ENCODE results near the gene BTD.

Gene BTD

DNA sequence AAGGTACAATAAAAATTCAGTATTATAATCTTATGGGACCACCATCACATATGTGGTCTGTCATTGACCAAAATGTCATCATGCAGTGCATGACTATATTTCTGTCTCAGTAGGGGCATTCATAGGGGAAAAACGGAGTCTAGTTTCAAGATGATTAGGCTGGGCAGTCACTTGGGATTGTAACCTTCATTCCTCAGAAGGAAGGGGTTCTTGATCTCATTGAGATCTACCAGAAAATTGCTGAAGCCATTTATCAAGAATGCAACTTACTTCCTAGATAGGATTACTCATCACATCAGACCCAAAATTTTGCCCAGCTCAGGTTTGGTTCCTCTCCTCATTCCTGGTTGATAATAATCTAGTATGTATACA is 37.3 kb downstream of the BTD start:
- Histone ChIP-seq H3K4me3 (ENCODE audit: low read length) (no peak overlapping the region), H3K4me2 (ENCODE audit: low read length) (no peak overlapping the region), H3K9me3 (replicated peaks; ENCODE audit: low read length) (no peaks in the 10 kb centered on the region), H3K4me1 (ENCODE audit: control insufficient read depth, insufficient read depth, low read length) (peaks cover 50% of the 10 kb centered on the region), H3K27me3 (ENCODE audit: control insufficient read depth, insufficient read depth, low read length) (no peaks in the 10 kb centered on the region), H3K9ac (ENCODE audit: low read depth, low read length) (no peak overlapping the region), H3K36me3 (ENCODE audit: insufficient read depth, low read length) (no peaks in the 10 kb centered on the region)

DNA sequence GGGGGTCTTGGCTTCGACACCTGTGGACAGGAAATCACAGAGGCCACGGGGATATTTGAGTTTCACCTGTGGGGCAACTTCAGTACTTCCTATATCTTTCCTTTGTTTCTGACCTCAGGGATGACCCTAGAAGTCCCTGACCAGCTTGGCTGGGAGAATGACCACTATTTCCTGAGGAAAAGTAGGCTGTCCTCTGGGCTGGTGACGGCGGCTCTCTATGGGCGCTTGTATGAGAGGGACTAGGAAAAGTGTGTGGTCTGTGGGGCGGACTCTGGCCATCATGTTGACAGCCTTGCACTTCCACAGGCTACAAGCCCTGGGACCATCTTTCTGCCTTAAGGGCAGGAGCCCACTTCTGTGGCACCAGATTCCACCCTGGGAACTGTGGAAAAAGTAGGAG is 43.7 kb downstream of the BTD start:
- peak overlapping the region; percentile 82 for H3K9ac ChIP-seq (ENCODE audit: low read depth, low read length)
- H3K36me3 ChIP-seq (ENCODE audit: insufficient read depth, low read length), result no peaks in the 10 kb centered on the region
- peaks cover 40% of the 10 kb centered on the region for H3K4me1 ChIP-seq (ENCODE audit: control insufficient read depth, insufficient read depth, low read length)
- no peak overlapping the region for H3K4me3 ChIP-seq (ENCODE audit: low read length)
- no peaks in the 10 kb centered on the region for H3K9me3 ChIP-seq (replicated peaks; ENCODE audit: low read length)
- no peaks in the 10 kb centered on the region for H3K27me3 ChIP-seq (ENCODE audit: control insufficient read depth, insufficient read depth, low read length)
- H3K4me2 ChIP-seq (ENCODE audit: low read length), result peak overlapping the region; percentile 66

DNA sequence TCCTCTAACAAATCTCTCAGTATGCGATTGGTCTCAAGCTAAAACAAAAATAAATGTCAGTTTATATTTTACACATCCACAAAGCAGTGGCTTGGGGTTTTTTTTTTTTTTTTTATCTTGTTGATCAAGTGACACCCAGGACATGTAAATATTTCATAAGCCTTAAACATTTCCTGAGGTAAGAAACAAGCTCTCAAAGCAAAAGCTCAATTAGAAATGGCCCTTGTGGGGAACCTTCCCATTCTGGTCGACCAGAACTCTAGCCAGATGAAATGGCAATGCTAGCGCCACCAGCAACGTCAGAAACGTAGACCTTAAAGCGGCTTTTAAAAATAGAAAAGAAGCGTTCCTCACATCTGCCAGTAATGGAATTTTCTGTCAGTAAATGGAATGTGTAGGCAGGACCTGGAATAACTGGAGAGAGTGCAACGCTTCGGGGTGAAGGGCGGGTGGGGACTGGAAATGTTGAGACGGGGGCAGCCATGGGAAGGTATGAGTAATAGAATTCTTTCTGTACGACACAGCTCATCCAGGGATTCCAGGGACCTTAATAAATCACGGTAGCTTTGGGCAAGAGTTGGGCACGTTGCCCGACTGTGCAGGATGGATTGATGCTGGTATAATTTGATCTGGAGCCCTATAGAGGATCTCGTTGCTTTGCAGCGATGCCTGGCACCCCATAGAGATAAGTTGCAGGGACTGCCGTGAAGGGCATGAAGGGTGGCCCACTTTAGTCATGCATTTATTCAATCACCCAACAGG is 44.4 kb downstream of the BTD start:
- peak overlapping the region; percentile 4 for H3K4me3 ChIP-seq (ENCODE audit: low read length)
- H3K36me3 ChIP-seq (ENCODE audit: insufficient read depth, low read length), result no peaks in the 10 kb centered on the region
- peak overlapping the region; percentile 82 for H3K9ac ChIP-seq (ENCODE audit: low read depth, low read length)

DNA sequence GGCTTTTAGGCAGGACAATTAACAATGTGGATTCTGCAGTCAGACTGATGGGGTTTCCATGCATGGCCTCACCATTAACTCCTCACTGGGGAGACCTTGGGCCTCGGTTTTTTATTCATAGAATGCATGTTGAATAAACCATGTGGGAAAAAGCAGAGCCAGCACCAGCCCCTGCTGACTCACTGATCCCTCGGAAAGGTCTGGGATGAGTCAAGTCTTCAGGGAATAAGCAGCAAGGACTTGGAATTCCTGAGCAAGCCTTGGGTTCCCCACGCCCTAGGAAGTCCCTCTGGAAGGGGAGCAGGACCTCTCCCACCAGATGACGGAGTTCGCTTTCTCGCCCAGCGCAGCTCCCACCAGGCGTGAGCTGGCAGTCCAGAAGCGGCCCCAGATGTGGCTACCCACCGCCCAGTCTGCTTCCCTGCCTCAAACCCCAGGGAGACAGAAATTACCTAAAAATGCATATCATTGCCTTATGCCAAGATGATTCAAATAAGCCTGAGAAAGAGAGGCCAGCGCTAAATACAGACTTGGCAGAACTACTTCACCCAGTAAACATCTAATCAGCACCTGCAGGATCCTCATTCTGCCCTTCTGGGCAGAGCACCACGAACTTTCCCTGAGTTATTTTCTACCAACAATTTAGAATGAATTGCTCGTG is 45.4 kb downstream of the BTD start:
- H3K9me3 ChIP-seq (replicated peaks; ENCODE audit: low read length), result no peaks in the 10 kb centered on the region
- H3K4me1 ChIP-seq (ENCODE audit: control insufficient read depth, insufficient read depth, low read length), result peaks cover 40% of the 10 kb centered on the region
- H3K4me2 ChIP-seq (ENCODE audit: low read length), result peak overlapping the region; percentile 66
- H3K9ac ChIP-seq (ENCODE audit: low read depth, low read length), result peak overlapping the region; percentile 89
- H3K4me3 ChIP-seq (ENCODE audit: low read length), result peak overlapping the region; percentile 17
- H3K36me3 ChIP-seq (ENCODE audit: insufficient read depth, low read length), result no peaks in the 10 kb centered on the region
- no peaks in the 10 kb centered on the region for H3K27me3 ChIP-seq (ENCODE audit: control insufficient read depth, insufficient read depth, low read length)

More for the DNA sequence above, 44.4 kb downstream of the BTD start:
- Histone ChIP-seq H3K27me3 (ENCODE audit: control insufficient read depth, insufficient read depth, low read length) (no peaks in the 10 kb centered on the region), H3K9me3 (replicated peaks; ENCODE audit: low read length) (no peaks in the 10 kb centered on the region), H3K4me2 (ENCODE audit: low read length) (peak overlapping the region; percentile 66), H3K4me1 (ENCODE audit: control insufficient read depth, insufficient read depth, low read length) (peaks cover 40% of the 10 kb centered on the region)

DNA sequence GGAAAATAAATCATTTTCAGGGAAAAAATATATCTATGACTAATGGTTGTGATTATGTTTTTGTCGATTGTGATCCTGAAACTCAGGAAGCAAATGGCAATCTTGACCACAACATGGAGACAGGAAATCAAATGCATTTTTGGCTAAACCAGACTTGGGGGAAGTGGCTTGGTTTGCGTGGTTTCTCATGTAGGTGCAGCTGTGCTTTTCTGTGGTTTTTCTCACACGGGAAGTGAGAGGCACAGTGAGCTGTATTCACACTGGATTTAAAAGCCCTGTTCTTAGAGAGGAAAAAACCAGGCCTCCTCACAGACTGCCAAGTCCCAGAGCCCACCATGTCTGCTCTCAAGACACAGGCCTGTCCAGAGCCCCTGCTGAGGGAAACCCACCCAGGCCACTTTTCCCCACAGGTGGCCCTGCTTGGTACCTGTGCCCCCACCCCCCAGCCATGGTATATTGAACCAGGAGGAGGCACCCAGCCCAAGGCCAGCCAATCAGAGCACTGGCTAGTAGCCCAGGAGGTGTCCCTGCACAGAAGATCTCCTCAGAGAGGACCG is 46.1 kb downstream of the BTD start:
- no peaks in the 10 kb centered on the region for H3K27me3 ChIP-seq (ENCODE audit: control insufficient read depth, insufficient read depth, low read length)
- no peaks in the 10 kb centered on the region for H3K36me3 ChIP-seq (ENCODE audit: insufficient read depth, low read length)
- peak overlapping the region; percentile 89 for H3K9ac ChIP-seq (ENCODE audit: low read depth, low read length)
- peak overlapping the region; percentile 17 for H3K4me3 ChIP-seq (ENCODE audit: low read length)
- H3K4me1 ChIP-seq (ENCODE audit: control insufficient read depth, insufficient read depth, low read length), result peaks cover 40% of the 10 kb centered on the region
- H3K4me2 ChIP-seq (ENCODE audit: low read length), result peak overlapping the region; percentile 66
- no peaks in the 10 kb centered on the region for H3K9me3 ChIP-seq (replicated peaks; ENCODE audit: low read length)

DNA sequence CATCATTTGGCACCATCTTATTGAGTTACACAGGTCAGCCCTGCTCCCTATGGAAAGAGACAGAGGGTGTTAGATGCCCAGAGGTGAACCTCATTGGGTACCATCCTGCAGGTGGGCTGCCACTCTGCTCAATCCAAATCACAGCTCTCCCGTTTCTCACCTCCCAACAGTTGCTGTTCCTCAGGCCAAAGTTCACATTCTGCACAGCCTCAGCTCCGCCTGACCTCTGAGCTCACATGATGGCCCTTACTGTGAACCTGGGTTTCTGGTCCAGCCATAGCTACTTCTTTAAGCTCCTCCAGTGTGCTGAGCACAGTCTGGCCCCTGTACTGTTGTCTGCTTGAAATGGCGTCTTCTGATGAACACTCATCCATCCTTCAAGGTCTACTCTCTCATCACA is 47.8 kb downstream of the BTD start:
- H3K27me3 ChIP-seq (ENCODE audit: control insufficient read depth, insufficient read depth, low read length), result no peaks in the 10 kb centered on the region
- no peak overlapping the region for H3K9ac ChIP-seq (ENCODE audit: low read depth, low read length)
- H3K4me3 ChIP-seq (ENCODE audit: low read length), result no peak overlapping the region
- H3K9me3 ChIP-seq (replicated peaks; ENCODE audit: low read length), result no peaks in the 10 kb centered on the region
- peaks cover 40% of the 10 kb centered on the region for H3K4me1 ChIP-seq (ENCODE audit: control insufficient read depth, insufficient read depth, low read length)
- H3K4me2 ChIP-seq (ENCODE audit: low read length), result no peak overlapping the region
- no peaks in the 10 kb centered on the region for H3K36me3 ChIP-seq (ENCODE audit: insufficient read depth, low read length)

DNA sequence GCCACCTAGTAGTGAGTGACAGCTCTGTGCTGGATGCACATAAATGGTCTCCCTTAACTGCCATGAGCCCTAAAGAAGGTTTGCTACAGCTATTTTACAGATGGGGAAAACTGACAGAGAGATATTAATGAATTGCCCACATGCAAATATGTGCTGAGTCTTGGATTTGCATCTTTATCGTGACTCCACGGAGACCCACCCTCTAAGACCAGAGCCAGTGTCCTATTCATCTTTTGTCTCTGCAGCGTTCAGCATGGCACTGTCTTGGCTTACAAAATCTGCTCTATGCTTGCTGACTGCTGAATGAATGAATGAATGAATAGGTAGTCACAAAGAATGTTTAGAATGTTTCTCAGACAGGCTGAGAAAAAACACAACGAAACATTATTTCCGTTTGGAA is 48.3 kb downstream of the BTD start:
- Histone ChIP-seq H3K27me3 (ENCODE audit: control insufficient read depth, insufficient read depth, low read length) (no peaks in the 10 kb centered on the region), H3K4me3 (ENCODE audit: low read length) (no peak overlapping the region), H3K4me2 (ENCODE audit: low read length) (no peak overlapping the region), H3K36me3 (ENCODE audit: insufficient read depth, low read length) (no peaks in the 10 kb centered on the region), H3K4me1 (ENCODE audit: control insufficient read depth, insufficient read depth, low read length) (peaks cover 40% of the 10 kb centered on the region), H3K9ac (ENCODE audit: low read depth, low read length) (no peak overlapping the region), H3K9me3 (replicated peaks; ENCODE audit: low read length) (no peaks in the 10 kb centered on the region)

DNA sequence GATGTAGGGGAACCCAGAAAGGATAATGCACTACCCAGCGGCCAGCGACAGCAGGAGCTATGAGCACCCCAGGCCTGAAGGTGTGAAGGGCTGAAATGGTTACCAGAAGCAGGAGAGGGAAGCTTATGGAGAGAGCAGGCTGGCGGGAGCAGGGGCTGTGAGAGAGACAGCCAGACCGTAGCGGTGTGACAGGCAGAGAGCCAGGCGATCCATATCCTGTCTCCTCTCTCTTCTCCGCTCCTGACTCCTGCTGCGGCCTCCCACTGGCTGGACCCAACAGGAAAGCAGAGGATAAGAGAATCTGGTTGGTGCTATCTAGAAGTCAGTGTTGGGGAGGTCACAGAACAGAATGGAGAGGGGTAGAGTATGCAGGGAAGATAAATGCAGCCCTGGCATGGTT is 49.9 kb downstream of the BTD start:
- Histone ChIP-seq H3K4me3 (ENCODE audit: low read length) (no peak overlapping the region), H3K4me2 (ENCODE audit: low read length) (no peak overlapping the region), H3K36me3 (ENCODE audit: insufficient read depth, low read length) (no peaks in the 10 kb centered on the region), H3K9me3 (replicated peaks; ENCODE audit: low read length) (peaks cover 4% of the 10 kb centered on the region), H3K4me1 (ENCODE audit: control insufficient read depth, insufficient read depth, low read length) (peaks cover 25% of the 10 kb centered on the region), H3K27me3 (ENCODE audit: control insufficient read depth, insufficient read depth, low read length) (no peaks in the 10 kb centered on the region), H3K9ac (ENCODE audit: low read depth, low read length) (no peak overlapping the region)

DNA sequence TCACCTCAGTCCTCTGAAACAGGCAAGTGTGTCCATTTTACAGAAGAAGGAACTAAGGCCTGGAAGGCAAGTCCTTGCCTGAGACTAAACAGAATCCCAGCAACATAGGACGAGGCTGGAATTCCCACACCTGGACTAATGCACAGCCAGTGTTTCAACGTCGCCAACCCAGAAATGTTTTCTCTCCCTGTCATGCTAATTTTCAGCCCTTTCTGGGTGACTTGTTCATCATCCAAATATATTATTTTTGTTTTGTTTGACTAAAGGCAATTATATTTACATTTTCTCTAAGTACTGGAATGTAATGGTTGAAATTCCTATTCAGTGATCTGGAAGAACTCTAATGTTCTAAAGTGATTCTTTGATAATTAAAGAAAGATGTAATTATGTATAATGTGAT is 51.8 kb downstream of the BTD start:
- Histone ChIP-seq H3K4me3 (ENCODE audit: low read length) (no peak overlapping the region), H3K9me3 (replicated peaks; ENCODE audit: low read length) (peaks cover 11% of the 10 kb centered on the region), H3K36me3 (ENCODE audit: insufficient read depth, low read length) (no peaks in the 10 kb centered on the region), H3K9ac (ENCODE audit: low read depth, low read length) (no peak overlapping the region), H3K27me3 (ENCODE audit: control insufficient read depth, insufficient read depth, low read length) (no peaks in the 10 kb centered on the region), H3K4me1 (ENCODE audit: control insufficient read depth, insufficient read depth, low read length) (peaks cover 7% of the 10 kb centered on the region), H3K4me2 (ENCODE audit: low read length) (no peak overlapping the region)

DNA sequence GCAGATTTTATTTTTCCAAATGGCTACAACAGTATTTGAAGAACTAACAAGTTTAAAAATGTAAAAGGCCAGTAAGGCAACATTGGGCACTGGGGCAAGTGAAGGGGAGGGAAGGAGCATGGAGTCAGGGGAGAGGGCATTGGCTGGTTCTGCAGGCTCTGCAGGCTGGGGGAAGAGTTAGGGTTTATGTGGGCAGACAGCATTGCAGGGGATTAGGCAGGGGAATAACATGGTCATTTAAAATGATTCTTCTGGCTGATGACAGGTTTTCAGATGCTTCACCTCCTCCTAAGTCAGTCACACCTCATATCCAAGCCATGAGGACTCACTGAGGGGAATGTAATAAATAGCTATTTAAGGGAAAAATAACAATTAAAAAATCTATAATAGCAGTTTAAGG is 52.6 kb downstream of the BTD start:
- no peak overlapping the region for H3K4me3 ChIP-seq (ENCODE audit: low read length)
- H3K9ac ChIP-seq (ENCODE audit: low read depth, low read length), result no peak overlapping the region
- no peaks in the 10 kb centered on the region for H3K4me1 ChIP-seq (ENCODE audit: control insufficient read depth, insufficient read depth, low read length)
- no peak overlapping the region for H3K4me2 ChIP-seq (ENCODE audit: low read length)
- H3K27me3 ChIP-seq (ENCODE audit: control insufficient read depth, insufficient read depth, low read length), result no peaks in the 10 kb centered on the region
- peaks cover 11% of the 10 kb centered on the region for H3K9me3 ChIP-seq (replicated peaks; ENCODE audit: low read length)
- H3K36me3 ChIP-seq (ENCODE audit: insufficient read depth, low read length), result no peaks in the 10 kb centered on the region

DNA sequence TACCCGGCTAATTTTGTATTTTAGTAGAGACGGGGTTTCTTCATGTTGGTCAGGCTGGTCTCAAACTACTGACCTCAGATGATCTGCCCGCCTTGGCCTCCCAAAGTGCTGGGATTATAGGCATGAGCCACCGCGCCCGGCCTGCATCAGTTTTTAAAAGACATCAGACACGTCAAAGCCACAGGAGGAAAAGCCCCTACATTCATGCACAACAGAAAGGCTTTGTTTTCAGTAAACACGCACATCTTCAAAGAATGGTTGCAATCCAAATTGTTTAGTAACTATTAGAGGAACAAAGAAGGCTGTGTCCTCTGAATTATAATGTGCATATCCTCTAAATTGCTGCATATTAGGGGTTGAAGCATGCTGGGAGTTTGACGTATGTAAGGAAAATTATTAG is 53.3 kb downstream of the BTD start:
- no peaks in the 10 kb centered on the region for H3K27me3 ChIP-seq (ENCODE audit: control insufficient read depth, insufficient read depth, low read length)
- H3K4me3 ChIP-seq (ENCODE audit: low read length), result no peak overlapping the region
- no peaks in the 10 kb centered on the region for H3K4me1 ChIP-seq (ENCODE audit: control insufficient read depth, insufficient read depth, low read length)
- H3K9ac ChIP-seq (ENCODE audit: low read depth, low read length), result no peak overlapping the region
- H3K9me3 ChIP-seq (replicated peaks; ENCODE audit: low read length), result peaks cover 11% of the 10 kb centered on the region
- no peak overlapping the region for H3K4me2 ChIP-seq (ENCODE audit: low read length)
- no peaks in the 10 kb centered on the region for H3K36me3 ChIP-seq (ENCODE audit: insufficient read depth, low read length)

DNA sequence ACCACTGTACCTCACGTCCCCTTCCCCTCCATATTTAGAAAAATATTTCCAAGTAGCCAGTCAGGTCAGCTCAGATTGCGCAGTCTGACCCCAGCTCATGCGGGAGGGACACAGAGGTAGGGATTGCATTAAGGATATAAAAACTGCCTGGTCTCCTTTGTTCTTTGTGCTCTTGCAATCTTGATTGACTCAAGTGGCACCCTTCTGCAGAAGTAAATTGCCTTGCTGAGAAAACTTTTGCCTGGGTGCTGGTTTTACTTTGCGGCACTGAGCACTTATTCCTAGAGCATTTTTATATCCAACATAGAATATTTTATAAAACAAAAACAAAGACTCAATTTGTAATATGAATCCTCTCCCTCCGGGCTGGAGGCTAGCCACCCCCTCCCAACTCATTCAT is 54.8 kb downstream of the BTD start:
- Histone ChIP-seq H3K9ac (ENCODE audit: low read depth, low read length) (no peak overlapping the region), H3K4me3 (ENCODE audit: low read length) (no peak overlapping the region), H3K27me3 (ENCODE audit: control insufficient read depth, insufficient read depth, low read length) (no peaks in the 10 kb centered on the region), H3K4me1 (ENCODE audit: control insufficient read depth, insufficient read depth, low read length) (no peaks in the 10 kb centered on the region), H3K4me2 (ENCODE audit: low read length) (no peak overlapping the region), H3K36me3 (ENCODE audit: insufficient read depth, low read length) (no peaks in the 10 kb centered on the region), H3K9me3 (replicated peaks; ENCODE audit: low read length) (peaks cover 11% of the 10 kb centered on the region)

All from skeletal muscle satellite cell (primary cell).